A549 (cell line): Measurements from ENCODE around the gene LRCH1. TPM values are rescaled to one million over a fixed set of nuclear protein-coding genes. Genes with fewer than 3 reads are reported as not detected.

Experiments
- ATAC-seq, 2 experiments: fragments of 200-7000 bp in 1 of 2; fragments of >200 bp in 1 of 2; cut with Nextera tagmentation in 1 of 2; cut with Tn5 transposase in 1 of 2; 3 replicates each; pipeline versions ENCODE4 v1.8.0 to v1.9.1; 2018 to 2020; ENCODE audit warnings: mild to moderate bottlenecking in 1 of 2, moderate library complexity in 1 of 2
- CTCF ChIA-PET: fragments of 300-600 bp; sonication (Branson Sonifier 250); formaldehyde crosslinking; extraction: SDS; loops from one replicate; lab custom pipeline; 2021; ENCODE audit warnings: antibody characterized with exemption, inconsistent platforms; lab: Yijun Ruan, JAX
- POLR2A ChIA-PET: fragments of 350-600 bp; formaldehyde crosslinking; extraction: SDS; loops from one replicate; lab custom pipeline; 2021; ENCODE audit warnings: antibody characterized with exemption, inconsistent platforms; lab: Yijun Ruan, JAX
- DNase-seq, 2 experiments: peaks; one replicate each; pipeline versions ENCODE4 v3.0.0 to v3.0.0-alpha.2; 2011 to 2016; ENCODE audit warnings: low read depth in 1 of 2, low spot score in 1 of 2
- FAIRE-seq: peaks from 2 replicates; lab custom pipeline; 2011; peaks lifted over from hg19 to GRCh38; lab: Jason Lieb, UNC
- H3K27ac ChIP-seq, 2 experiments: fragments of >200 bp; sonication (Bioruptor Twin); formaldehyde crosslinking; 3 replicates each; pipeline ENCODE4 v1.5.1; 2016 to 2017
- H3K4me1 ChIP-seq: fragments of >200 bp; sonication (Bioruptor Twin); formaldehyde crosslinking; 3 replicates; pipeline ENCODE4 v1.6.1; 2016
- H3K4me2 ChIP-seq: fragments of >200 bp; sonication (Bioruptor Twin); formaldehyde crosslinking; 3 replicates; pipeline ENCODE4 v1.6.1; 2016
- H3K4me3 ChIP-seq: fragments of >200 bp; sonication (Bioruptor Twin); formaldehyde crosslinking; 3 replicates; pipeline ENCODE4 v1.5.1; 2016
- H3K9me3 ChIP-seq: fragments of >200 bp; sonication (Bioruptor Twin); formaldehyde crosslinking; 3 replicates; pipeline ENCODE4 v1.6.1; 2016
- BCL3 ChIP-seq: fragments of >200 bp; sonication (Bioruptor Twin); formaldehyde crosslinking; IDR thresholded peaks from 3 replicates; pipeline ENCODE4 v1.6.1; 2016
- BHLHE40 ChIP-seq: IDR thresholded peaks from 2 replicates; pipeline ENCODE4 v1.6.1; 2012; ENCODE audit warnings: low read depth, low read length, inconsistent platforms
- CHD4 ChIP-seq: fragments of 200-600 bp; sonication (generic); IDR thresholded peaks from 2 replicates; pipeline ENCODE4 v1.6.1; 2016; ENCODE audit warnings: antibody characterized with exemption, mild to moderate bottlenecking, borderline replicate concordance
- CTCF ChIP-seq: fragments of >200 bp; sonication (Bioruptor Twin); formaldehyde crosslinking; IDR thresholded peaks from 3 replicates; pipeline ENCODE4 v1.5.1; 2016
- EHF ChIP-seq: fragments of 250-450 bp; sonication (Bioruptor Pico); IDR thresholded peaks from 2 replicates; pipeline ENCODE4 v1.5.0; 2020; ENCODE audit warnings: mild to moderate bottlenecking
- EHMT2 ChIP-seq: fragments of 200-600 bp; sonication (generic); IDR thresholded peaks from 2 replicates; pipeline ENCODE4 v1.6.1; 2016; ENCODE audit warnings: antibody characterized with exemption, low read depth, mild to moderate bottlenecking, moderate library complexity
- ELK1 ChIP-seq: fragments of 150-350 bp; IDR thresholded peaks from 2 replicates; pipeline ENCODE4 v1.6.1; 2014; ENCODE audit warnings: low read depth, mild to moderate bottlenecking, low read length
- EP300 ChIP-seq, 2 experiments: fragments of >200 bp; sonication (Bioruptor Twin); formaldehyde crosslinking; IDR thresholded peaks; 2 replicates in 1 of 2; 3 replicates in 1 of 2; pipeline ENCODE4 v1.6.1; 2016 to 2017
- ESRRA ChIP-seq: fragments of 150-350 bp; IDR thresholded peaks from 2 replicates; pipeline ENCODE4 v1.6.1; 2014; ENCODE audit warnings: mild to moderate bottlenecking, low read length, borderline replicate concordance
- FOSB ChIP-seq: fragments of 250-450 bp; sonication (Bioruptor Pico); IDR thresholded peaks from 2 replicates; pipeline ENCODE4 v1.5.0; 2020; ENCODE audit warnings: mild to moderate bottlenecking, moderate library complexity
- FOXS1 ChIP-seq: fragments of 250-450 bp; sonication (Bioruptor Pico); IDR thresholded peaks from 2 replicates; pipeline ENCODE4 v1.5.0; 2020; ENCODE audit warnings: mild to moderate bottlenecking, moderate library complexity
- HDAC2 ChIP-seq: fragments of 200-600 bp; sonication (generic); IDR thresholded peaks from 2 replicates; pipeline ENCODE4 v1.6.1; 2016
- JUNB ChIP-seq: fragments of >200 bp; sonication (Bioruptor Twin); formaldehyde crosslinking; IDR thresholded peaks from 2 replicates; pipeline ENCODE4 v1.6.1; 2016
- KDM1A ChIP-seq: fragments of 200-600 bp; sonication (generic); IDR thresholded peaks from 2 replicates; pipeline ENCODE4 v1.6.1; 2016; ENCODE audit warnings: low read depth, mild to moderate bottlenecking
- KDM5A ChIP-seq: fragments of 200-600 bp; sonication (generic); IDR thresholded peaks from 2 replicates; pipeline ENCODE4 v1.6.1; 2016; ENCODE audit warnings: antibody characterized with exemption, mild to moderate bottlenecking
- MAZ ChIP-seq: fragments of 150-350 bp; IDR thresholded peaks from 2 replicates; pipeline ENCODE4 v1.6.1; 2014; ENCODE audit warnings: antibody characterized with exemption, low read depth, low read length, borderline replicate concordance
- MYC ChIP-seq: IDR thresholded peaks from 2 replicates; pipeline ENCODE4 v1.6.1; 2012; ENCODE audit warnings: mild to moderate bottlenecking, inconsistent platforms, low read length, improper control_type of control experiment, borderline replicate concordance
- NFE2L2 ChIP-seq: fragments of 150-350 bp; conservative IDR thresholded peaks from 2 replicates; pipeline ENCODE4 v1.6.1; 2014; ENCODE audit warnings: low read length
- RFX5 ChIP-seq: fragments of 450-650 bp; IDR thresholded peaks from 2 replicates; pipeline ENCODE4 v1.7.1; 2014; ENCODE audit warnings: antibody characterized with exemption, mild to moderate bottlenecking, moderate library complexity
- SMC3 ChIP-seq: fragments of >200 bp; sonication (Bioruptor Twin); formaldehyde crosslinking; IDR thresholded peaks from 3 replicates; pipeline ENCODE4 v1.6.1; 2018; ENCODE audit warnings: inconsistent platforms
- TP53 ChIP-seq: fragments of 250-450 bp; sonication (Bioruptor Pico); IDR thresholded peaks from 2 replicates; pipeline ENCODE4 v1.5.0; 2021; ENCODE audit warnings: mild to moderate bottlenecking, moderate library complexity
- WGBS: methylation state at CpG from one replicate; pipeline ENCODE4 v1.1.6; 2017; ENCODE audit errors: missing lambda C conversion rate; 5-methylcytosine and 5-hydroxymethylcytosine counted together
- polyA plus RNA-seq, 4 experiments: library from polyadenylated mRNA; depleted of rRNA in 3 of 4; stranded (reverse); fragments of >200 nt; fragmentation: RNase III in 1 of 4; extraction: RNeasy Plus Mini Kit Qiagen cat#74134 plus additional on column Dnase treatment in 1 of 4; gene quantifications; 2 replicates in 3 of 4; 3 replicates in 1 of 4; pipeline ENCODE4 v1.2.3, GENCODE V29; 2011 to 2017
- TF ChIP-seq, protein P1 (sequence below): IDR thresholded peaks from 2 replicates; pipeline ENCODE4 v1.6.1; 2012

LRCH1 gene
- polyA plus RNA-seq, 2 of the 4 experiments (the other 2 are of a cell fraction): 8.5 to 16.4 TPM

- POLR2A ChIA-PET: no interaction called here
- no peak overlapping the region for H3K4me3 ChIP-seq
- H3K4me2 ChIP-seq: 0 out of 3 replicates have a peak overlapping the region, but pooled peaks have one; percentile 5
- CTCF ChIA-PET: interaction anchor here (2.5 kb wide), 1 partner anchor 79 kb away, joined by 9 read pairs; no protein-coding TSS in a partner anchor
- ATAC-seq (no peak), FAIRE-seq (no peak), DNase-seq (no peak)
- WGBS: 25% methylated on average over 1 of the region's 1 CpG
- peaks cover 40% of the 10 kb centered on the region for H3K4me1 ChIP-seq
- H3K27ac ChIP-seq: peak overlapping the region in 1 of 2 experiments; percentile 43; a peak in 1 of 6 replicates
- H3K9me3 ChIP-seq: no peaks in the 10 kb centered on the region
- TF ChIP-seq TP53 (CRISPR knock-in tag) (no peak), EP300 (IDR thresholded peaks at IDR 0.05) (no peak), CHD4 (no peak), KDM5A (no peak), ELK1 (no peak), FOXS1 (no peak), NFE2L2 (no peak), JUNB (no peak), MAZ (no peak), EHMT2 (no peak), CTCF (no peak), ESRRA (no peak)
These were observed 77.6 kb downstream of the LRCH1 start for GRCh38 chr13:46630431-46631178.

- no peak for FAIRE-seq
- DNase-seq: no peak
- 92% methylated on average over 2 of the region's 2 CpGs for WGBS
- Histone ChIP-seq H3K4me2 (no peak overlapping the region), H3K27ac (peak overlapping the region in 1 of 2 experiments; percentile 43; a peak in 1 of 6 replicates), H3K9me3 (no peaks in the 10 kb centered on the region), H3K4me1 (peaks cover 40% of the 10 kb centered on the region), H3K4me3 (no peak overlapping the region)
- TF ChIP-seq FOSB (CRISPR knock-in tag) (no peak), MYC (no peak), ELK1 (no peak), CHD4 (no peak), JUNB (no peak), EHMT2 (no peak), RFX5 (no peak), HDAC2 (no peak), KDM1A (no peak), BHLHE40 (no peak), KDM5A (no peak), SMC3 (no peak), EHF (CRISPR knock-in tag) (no peak), BCL3 (no peak)
- TF ChIP-seq, protein P1, sequence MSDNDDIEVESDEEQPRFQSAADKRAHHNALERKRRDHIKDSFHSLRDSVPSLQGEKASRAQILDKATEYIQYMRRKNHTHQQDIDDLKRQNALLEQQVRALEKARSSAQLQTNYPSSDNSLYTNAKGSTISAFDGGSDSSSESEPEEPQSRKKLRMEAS: no peak
- ATAC-seq: no peak
- POLR2A ChIA-PET: no interaction called here
- CTCF ChIA-PET: interaction anchor here (2.5 kb wide), 1 partner anchor 79 kb away, joined by 9 read pairs; no protein-coding TSS in a partner anchor
These were observed 78.2 kb downstream of the LRCH1 start for GRCh38 chr13:46631179-46631542.
